Mucosa of stomach (tissue), 1 donor: Measurements from ENCODE around the gene TPM2.

Experiments
- H3K27me3 ChIP-seq: one replicate; pipeline ENCODE4 v1.7.0; 2013; ENCODE audit warnings: mild to moderate bottlenecking, low read length; ENCODE audit not compliant: control insufficient read depth, insufficient read depth
- H3K36me3 ChIP-seq: one replicate; pipeline ENCODE4 v1.7.0; 2013; ENCODE audit warnings: low read length; ENCODE audit not compliant: control insufficient read depth, insufficient read depth
- H3K4me1 ChIP-seq: one replicate; pipeline ENCODE4 v1.7.0; 2013; ENCODE audit warnings: mild to moderate bottlenecking, low read length; ENCODE audit not compliant: control insufficient read depth, insufficient read depth
- H3K4me3 ChIP-seq: one replicate; pipeline ENCODE4 v1.7.0; 2013; ENCODE audit warnings: low read length
- H3K9ac ChIP-seq: one replicate; pipeline ENCODE4 v1.7.0; 2013; ENCODE audit warnings: mild to moderate bottlenecking, low read length, moderate library complexity
- H3K9me3 ChIP-seq: one replicate; pipeline ENCODE4 v1.7.0; 2013; ENCODE audit warnings: mild to moderate bottlenecking, low read length, moderate library complexity; ENCODE audit not compliant: control insufficient read depth
- donor health status: Pancreatic carcinoma.

Gene TPM2

DNA sequence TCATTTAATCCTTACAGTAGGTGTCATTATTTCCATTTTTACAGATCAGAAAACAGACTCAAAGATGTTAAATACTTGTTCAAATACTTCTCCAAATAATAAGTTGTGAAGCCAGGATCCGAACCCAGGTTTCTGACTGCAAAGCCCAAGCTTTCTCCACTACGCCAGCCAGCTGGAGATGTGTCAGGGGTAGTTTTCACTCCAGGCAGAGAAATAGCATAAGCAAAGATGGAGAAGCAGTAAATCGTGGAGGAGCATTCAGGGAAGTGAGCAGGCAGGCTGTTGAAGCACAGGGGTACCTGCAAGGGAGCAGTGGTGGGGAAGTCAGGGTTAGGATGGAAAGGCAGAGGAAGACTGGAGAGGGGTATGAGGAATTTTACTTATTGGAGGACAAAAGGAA, 39.4 kb upstream of the TPM2 start:
- Histone ChIP-seq H3K27me3 (no peaks in the 10 kb centered on the region), H3K36me3 (peaks cover 14% of the 10 kb centered on the region), H3K9me3 (no peaks in the 10 kb centered on the region), H3K4me3 (no peak overlapping the region), H3K4me1 (peaks cover 57% of the 10 kb centered on the region), H3K9ac (peak overlapping the region; percentile 8)

DNA sequence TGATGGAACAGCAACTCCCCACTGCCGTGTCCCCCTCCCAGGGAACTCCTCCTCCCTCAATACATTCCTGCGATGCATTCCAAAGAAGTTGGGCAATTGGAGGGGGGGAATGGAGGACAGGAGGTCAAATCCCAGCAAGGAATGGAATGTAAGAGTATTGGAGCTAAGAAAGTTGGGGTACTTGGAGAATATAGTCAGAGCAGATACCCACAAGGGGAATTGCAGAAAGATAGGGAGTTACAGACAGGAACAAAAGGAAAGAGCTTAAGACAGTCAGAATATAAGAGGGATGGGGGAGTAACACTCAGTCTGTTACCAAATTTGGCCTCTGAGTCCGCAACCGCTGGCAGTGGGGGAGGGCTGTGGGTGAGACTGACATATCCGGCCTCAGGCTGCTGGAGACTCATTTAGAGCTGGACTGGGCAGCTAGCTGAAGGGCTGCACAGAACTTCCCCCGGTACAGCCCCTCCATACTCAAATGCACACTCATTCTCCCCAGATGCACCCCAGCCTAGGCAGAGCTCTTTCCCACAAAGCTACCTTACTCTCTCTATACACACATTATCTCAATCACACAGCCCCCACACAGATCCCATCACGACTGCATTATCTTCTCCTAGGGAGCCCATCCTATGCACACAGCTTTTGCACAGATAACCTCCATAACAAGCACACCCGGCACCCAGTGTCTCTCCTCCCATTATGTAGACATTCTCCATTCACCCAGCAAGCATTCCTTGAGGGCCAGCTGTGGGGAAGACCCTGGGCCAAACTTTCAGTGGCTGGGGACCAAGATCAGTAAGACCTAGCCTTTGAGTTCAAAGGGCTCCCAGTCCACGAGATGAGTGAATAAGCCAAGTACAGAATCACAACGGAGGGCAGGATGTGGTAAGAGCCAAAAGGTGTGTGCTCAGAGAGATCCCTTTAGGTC, 38.6 kb upstream of the TPM2 start:
- peaks cover 22% of the 10 kb centered on the region for H3K36me3 ChIP-seq
- H3K9ac ChIP-seq, result peak overlapping the region; percentile 60
- no peaks in the 10 kb centered on the region for H3K27me3 ChIP-seq
- H3K9me3 ChIP-seq, result no peaks in the 10 kb centered on the region
- no peak overlapping the region for H3K4me3 ChIP-seq
- H3K4me1 ChIP-seq, result peaks cover 49% of the 10 kb centered on the region

DNA sequence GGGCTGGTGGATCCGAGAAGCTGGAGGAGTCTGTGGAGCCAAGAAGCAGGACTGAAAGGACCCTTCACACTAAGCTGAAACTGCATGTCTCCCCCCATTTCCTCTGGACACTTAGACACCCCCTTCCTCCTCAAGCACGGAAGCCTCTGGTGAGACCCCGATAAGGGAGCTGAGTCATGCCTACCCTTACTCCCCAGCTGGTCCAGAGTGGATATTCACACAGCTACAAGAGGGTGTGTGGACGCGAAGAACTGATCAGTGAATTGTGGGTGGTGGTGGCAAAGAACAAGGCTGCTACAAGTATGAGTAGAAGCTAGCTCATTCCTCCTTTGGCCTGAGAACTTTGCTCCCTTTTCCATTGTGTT, 37.9 kb upstream of the TPM2 start:
- no peak overlapping the region for H3K4me3 ChIP-seq
- H3K9ac ChIP-seq, result peak overlapping the region; percentile 60
- no peaks in the 10 kb centered on the region for H3K9me3 ChIP-seq
- H3K27me3 ChIP-seq, result no peaks in the 10 kb centered on the region
- peaks cover 44% of the 10 kb centered on the region for H3K4me1 ChIP-seq
- peaks cover 24% of the 10 kb centered on the region for H3K36me3 ChIP-seq

DNA sequence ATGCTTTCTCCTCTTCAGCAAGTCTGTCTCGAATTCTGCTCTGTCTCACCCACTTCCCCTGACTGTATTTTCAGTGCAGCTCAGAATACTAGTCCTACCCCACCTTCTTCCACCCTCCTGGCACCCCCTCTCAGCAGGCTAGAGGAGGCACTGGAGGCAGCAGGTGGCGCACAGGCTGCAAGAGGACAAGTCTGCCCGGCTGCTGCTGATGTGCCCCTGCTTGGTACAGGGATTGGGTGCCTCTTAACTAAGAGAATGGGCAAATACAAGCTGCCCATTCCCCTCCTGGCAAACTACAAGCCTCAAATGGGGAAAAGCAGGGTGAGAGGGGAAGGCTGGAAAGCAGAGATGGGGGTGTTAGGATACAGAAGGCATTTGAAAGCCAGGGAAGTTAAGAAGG, 37.2 kb upstream of the TPM2 start:
- H3K9ac ChIP-seq, result peak overlapping the region; percentile 60

DNA sequence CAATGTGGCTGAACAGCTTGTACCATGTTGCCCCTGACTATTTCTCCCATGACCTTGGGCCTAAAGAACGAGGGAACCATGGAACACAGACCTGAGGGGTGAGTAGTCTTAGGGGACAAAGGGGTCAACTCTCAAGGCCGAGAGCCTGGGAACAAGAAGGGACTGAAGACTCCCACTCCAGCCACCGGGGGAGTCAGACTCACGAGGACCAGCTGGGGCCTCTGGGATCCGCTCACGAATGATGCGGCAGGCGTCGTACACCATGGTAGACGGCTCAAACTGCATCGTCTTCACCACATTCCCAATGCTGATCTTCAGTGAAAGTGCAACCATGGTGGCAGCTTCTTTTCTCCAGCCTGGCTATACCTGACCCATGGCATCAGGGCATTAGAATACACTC, 35.6 kb upstream of the TPM2 start:
- H3K4me3 ChIP-seq, result no peak overlapping the region
- H3K9me3 ChIP-seq, result no peaks in the 10 kb centered on the region
- H3K36me3 ChIP-seq, result peaks cover 43% of the 10 kb centered on the region
- H3K27me3 ChIP-seq, result no peaks in the 10 kb centered on the region
- peaks cover 36% of the 10 kb centered on the region for H3K4me1 ChIP-seq
- no peak overlapping the region for H3K9ac ChIP-seq

More for the DNA sequence above, 37.2 kb upstream of the TPM2 start:
- no peaks in the 10 kb centered on the region for H3K9me3 ChIP-seq
- no peak overlapping the region for H3K4me3 ChIP-seq
- H3K27me3 ChIP-seq, result no peaks in the 10 kb centered on the region
- peaks cover 29% of the 10 kb centered on the region for H3K36me3 ChIP-seq
- H3K4me1 ChIP-seq, result peaks cover 44% of the 10 kb centered on the region

DNA sequence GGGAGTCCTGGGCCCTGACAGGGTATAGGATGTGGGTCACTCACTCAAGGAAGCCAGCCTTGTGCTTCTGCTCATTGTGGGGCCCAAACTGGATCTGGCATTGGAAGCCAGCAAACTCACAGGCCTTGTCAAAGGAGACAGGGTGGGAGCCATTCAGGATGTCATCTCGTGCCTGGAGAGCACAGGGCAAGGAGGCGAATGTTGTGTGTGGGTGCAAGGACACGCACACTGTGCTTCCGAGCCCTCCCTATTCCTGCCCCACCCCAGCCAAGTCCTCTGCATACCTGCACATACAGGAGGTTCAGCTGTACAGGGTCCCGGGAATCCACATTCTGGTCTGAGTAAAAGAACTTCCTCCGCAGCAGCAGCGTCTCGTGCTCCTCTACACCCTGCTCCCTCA, 34.2 kb upstream of the TPM2 start:
- Histone ChIP-seq H3K4me1 (peaks cover 22% of the 10 kb centered on the region), H3K36me3 (peaks cover 58% of the 10 kb centered on the region), H3K4me3 (no peak overlapping the region), H3K27me3 (no peaks in the 10 kb centered on the region), H3K9me3 (no peaks in the 10 kb centered on the region), H3K9ac (no peak overlapping the region)

DNA sequence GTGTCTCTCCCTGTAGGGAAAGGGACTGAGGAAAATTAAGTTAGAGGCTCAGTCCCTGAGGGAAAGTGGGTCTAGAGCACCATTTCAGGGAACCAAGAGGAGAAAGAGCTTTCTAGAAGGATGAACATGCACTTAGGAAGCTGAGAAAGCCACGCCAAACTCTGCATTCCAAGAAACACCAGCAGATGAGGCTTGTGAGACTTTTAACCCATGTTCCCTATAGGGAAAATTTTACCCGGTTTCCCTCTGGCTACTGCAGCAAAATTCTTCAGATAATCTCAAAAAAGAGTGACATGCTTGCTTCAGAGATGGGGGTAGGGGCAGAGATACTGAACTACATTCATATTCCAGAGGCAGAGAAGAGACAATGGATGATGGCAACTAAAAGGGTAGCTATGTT, 33.7 kb upstream of the TPM2 start:
- Histone ChIP-seq H3K36me3 (peaks cover 62% of the 10 kb centered on the region), H3K27me3 (no peaks in the 10 kb centered on the region), H3K9me3 (no peaks in the 10 kb centered on the region), H3K4me3 (no peak overlapping the region), H3K4me1 (peaks cover 19% of the 10 kb centered on the region), H3K9ac (no peak overlapping the region)

DNA sequence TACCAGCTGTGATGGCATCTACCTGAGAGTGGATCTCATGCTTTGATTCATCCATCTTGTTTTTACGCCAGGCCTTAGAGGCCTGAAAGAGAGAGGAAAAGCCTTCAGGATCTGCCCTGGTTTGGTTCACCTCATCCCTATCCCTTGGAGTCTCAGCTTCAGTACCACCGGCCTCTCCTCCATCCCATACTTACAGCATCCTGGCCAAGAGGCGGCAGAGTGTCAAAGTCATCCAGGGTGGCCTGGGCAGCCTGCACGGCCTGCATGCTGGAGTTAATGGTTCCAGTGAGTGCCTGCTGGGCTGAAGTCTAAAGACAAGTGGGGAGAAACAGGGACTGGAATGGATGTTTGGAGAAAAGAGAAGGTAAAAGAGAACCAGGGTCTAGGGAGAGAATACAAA, 29.8 kb upstream of the TPM2 start:
- Histone ChIP-seq H3K9me3 (no peaks in the 10 kb centered on the region), H3K9ac (no peak overlapping the region), H3K36me3 (peaks cover 78% of the 10 kb centered on the region), H3K4me3 (no peak overlapping the region), H3K27me3 (no peaks in the 10 kb centered on the region), H3K4me1 (no peaks in the 10 kb centered on the region)

DNA sequence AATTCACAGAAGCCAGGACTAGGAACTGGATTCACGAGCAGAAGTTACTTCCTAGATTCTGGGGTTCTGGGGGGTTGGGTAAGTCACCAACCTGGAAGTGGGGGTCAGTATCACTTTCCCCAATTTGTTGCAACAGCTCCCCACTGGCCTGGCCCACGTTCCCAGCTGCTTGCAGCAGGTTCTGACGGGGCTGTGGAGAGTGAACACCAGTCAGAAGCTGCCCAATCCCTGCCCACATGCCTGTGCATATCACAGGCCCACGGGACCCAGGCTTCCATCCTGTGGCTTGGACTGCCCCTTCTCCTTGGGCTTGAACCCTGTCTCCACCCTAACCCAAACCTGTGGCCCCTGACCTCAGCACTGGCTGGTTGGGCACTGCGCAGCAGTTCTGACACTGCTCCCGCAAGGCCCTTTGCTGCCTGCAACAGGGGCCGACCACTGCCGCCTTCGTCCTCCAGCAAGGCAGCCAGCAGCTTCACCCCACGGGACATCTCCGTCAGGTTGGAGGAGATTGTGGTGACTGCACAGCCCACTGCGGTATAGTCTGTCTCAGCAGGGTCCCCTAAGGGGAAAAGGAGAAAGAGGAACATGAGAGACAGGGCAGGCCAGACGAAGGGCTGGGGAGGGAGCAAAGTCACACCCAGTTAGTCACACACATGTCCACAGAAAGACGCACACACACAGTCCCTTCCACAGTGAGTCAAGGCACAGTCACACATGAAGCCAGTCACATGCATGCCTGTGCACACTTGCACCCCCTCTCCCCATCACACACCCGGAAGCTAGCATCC, 29.2 kb upstream of the TPM2 start:
- Histone ChIP-seq H3K27me3 (no peaks in the 10 kb centered on the region), H3K9ac (no peak overlapping the region), H3K36me3 (peaks cover 78% of the 10 kb centered on the region), H3K4me1 (no peaks in the 10 kb centered on the region), H3K4me3 (no peak overlapping the region), H3K9me3 (no peaks in the 10 kb centered on the region)

DNA sequence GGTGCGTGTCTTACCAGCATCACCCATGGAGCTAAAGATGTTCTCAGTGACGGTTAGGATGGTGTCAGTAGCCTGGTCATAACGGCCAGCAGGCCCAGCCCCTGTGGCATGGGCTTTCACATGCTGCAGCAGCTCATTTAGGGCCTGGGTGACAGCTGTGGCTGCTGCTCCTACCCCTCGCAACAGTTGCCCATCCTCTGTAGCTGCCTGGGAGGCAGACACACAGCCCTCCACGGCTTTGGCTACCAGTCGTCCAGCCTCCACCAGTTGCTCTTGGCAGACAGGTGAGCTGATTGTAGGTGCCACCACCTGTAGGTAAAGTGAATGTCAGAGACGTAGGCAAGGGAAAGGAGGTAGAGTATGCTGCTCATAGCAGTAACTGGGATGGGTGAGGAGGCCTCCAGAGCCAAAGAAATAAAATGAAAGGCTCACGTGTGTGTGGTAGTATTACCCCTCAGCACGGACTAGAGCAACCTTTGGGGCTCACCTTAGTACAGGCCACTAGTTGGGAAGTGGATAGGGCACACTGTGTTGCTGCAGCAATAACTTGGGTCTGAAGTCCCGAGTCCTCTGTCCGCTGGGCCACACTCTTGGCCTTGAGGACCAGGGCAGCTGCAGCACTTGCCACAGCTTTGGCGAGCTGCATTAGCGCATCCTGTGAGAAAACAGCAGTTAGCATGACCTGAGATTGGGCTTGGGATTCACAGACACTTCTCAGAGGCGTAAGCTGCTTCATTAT, 27.6 kb upstream of the TPM2 start:
- Histone ChIP-seq H3K9me3 (no peaks in the 10 kb centered on the region), H3K9ac (no peak overlapping the region), H3K27me3 (no peaks in the 10 kb centered on the region), H3K36me3 (peaks cover 80% of the 10 kb centered on the region), H3K4me3 (no peak overlapping the region), H3K4me1 (no peaks in the 10 kb centered on the region)

DNA sequence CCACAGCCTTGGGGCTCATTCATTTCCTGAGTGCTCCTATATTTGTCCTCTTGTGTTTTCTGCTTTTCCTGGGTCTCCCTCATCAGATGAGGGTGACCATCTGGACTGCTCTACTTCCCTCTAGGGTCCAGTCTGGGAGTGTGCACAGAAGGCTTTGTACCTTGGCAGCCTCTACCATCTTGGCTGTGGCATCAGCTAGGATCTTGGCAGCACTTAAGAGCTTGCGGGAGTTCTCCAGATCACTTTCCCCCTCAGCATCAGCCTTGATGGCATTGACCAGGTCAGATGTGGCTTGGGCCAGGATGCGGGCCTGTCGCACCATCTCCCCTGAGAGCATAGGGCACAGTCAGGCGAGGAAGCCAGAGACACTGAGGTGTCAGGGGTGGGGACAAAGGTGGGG, 26.5 kb upstream of the TPM2 start:
- no peak overlapping the region for H3K9ac ChIP-seq
- H3K4me1 ChIP-seq, result no peaks in the 10 kb centered on the region
- no peak overlapping the region for H3K4me3 ChIP-seq
- H3K27me3 ChIP-seq, result no peaks in the 10 kb centered on the region
- H3K36me3 ChIP-seq, result peaks cover 78% of the 10 kb centered on the region
- H3K9me3 ChIP-seq, result no peaks in the 10 kb centered on the region
